ENCODE results near the gene ZNF280B. TPM values are rescaled to one million over a fixed set of nuclear protein-coding genes. Genes with fewer than 3 reads are reported as not detected.

ZNF280B gene
- total and polyA plus RNA-seq, 10 of the 15 experiments (the other 5 are each of a cell fraction or from before 2014, with no cell fraction given) = 0.28 to 2.2 (median 1.1) TPM

GRCh38 chr22:22452211-22452610 lies 56.3 kb downstream of the ZNF280B start:
- CTCF ChIA-PET = no interaction called here
- in situ Hi-C loops (cut with MboI) = no loop called here

More at GRCh38 chr22:22452211-22452610, 56.3 kb downstream of the ZNF280B start:
- Histone ChIP-seq H3K36me3 (ENCODE audit: control insufficient read depth in 2 of 2, insufficient read depth in 2 of 2, low read length in 1 of 2) (no peaks in the 10 kb centered on the region), H3K4me1 (ENCODE audit: control insufficient read depth, insufficient read depth, low read length) (peaks cover 9% of the 10 kb centered on the region), H3K27me3 (replicated peaks in 1 of 2; ENCODE audit: control insufficient read depth in 2 of 2, insufficient read depth in 2 of 2, low read length in 1 of 2) (no peaks in the 10 kb centered on the region), H3K9ac (ENCODE audit: control insufficient read depth, insufficient read depth, low read length) (no peak overlapping the region), H2AFZ (ENCODE audit: control insufficient read depth, low read depth, low read length) (no peak overlapping the region), H3K9me3 (replicated peaks; ENCODE audit: control insufficient read depth, insufficient read depth, low read length) (no peaks in the 10 kb centered on the region; the same call in 1 of the 3 replicates), H3K4me2 (ENCODE audit: control insufficient read depth, insufficient read depth) (no peak overlapping the region), H3K4me3 (no peak overlapping the region), H3K79me2 (ENCODE audit: control insufficient read depth, insufficient read depth, low read length) (no peaks in the 10 kb centered on the region), H3K27ac (ENCODE audit: control insufficient read depth, insufficient read depth) (no peak overlapping the region), H4K20me1 (ENCODE audit: control insufficient read depth, insufficient read depth) (no peaks in the 10 kb centered on the region)
- 6% methylated on average over 1 of the region's 1 CpG for WGBS (ENCODE audit: insufficient coverage, insufficient replicate concordance, low lambda C conversion rate, missing lambda C conversion rate)
- ATAC-seq (no peak), DNase-seq (ENCODE audit: low read depth, low spot score) (no peak), FAIRE-seq (no peak)
- TF ChIP-seq ZBTB40 (IDR thresholded peaks at IDR 0.05; ENCODE audit: borderline replicate concordance) (no peak), BMI1 (IDR thresholded peaks at IDR 0.05; ENCODE audit: borderline replicate concordance) (no peak), ZNF274 (IDR thresholded peaks at IDR 0.05; ENCODE audit: insufficient read depth, insufficient read length) (no peak), ZZZ3 (IDR thresholded peaks at IDR 0.05; ENCODE audit: control insufficient read depth, insufficient read length, low read depth) (no peak)
- ChIA-PET POLR2A (no interaction called here), RAD21 (ENCODE audit: unreplicated experiment) (no interaction called here), SMC1A (ENCODE audit: uncharacterized antibody, unreplicated experiment) (interaction anchor here (0.9 kb wide), 1 partner anchor 10 kb away, joined by 3 read pairs; no protein-coding TSS in a partner anchor)
- intact Hi-C loops (cut with micrococcal nuclease; ENCODE audit: unreplicated experiment) = no loop called here
- no TSS peak for BruUV-seq (replicated peaks)

Measured in GM12878 (cell line).